Measurements from ENCODE around the gene EVI5. TPM values are rescaled to one million over a fixed set of nuclear protein-coding genes. Genes with fewer than 3 reads are reported as not detected.
"Not testable (repeated sequence)": the region's sequence is repeated elsewhere in the genome, so short reads cannot be mapped to it uniquely, and the experiment has no call there.

EVI5 gene
- total and polyA plus RNA-seq, 3 experiments from 2014 or later, result 0.10 to 27.7 (median 27.4) TPM

DNA sequence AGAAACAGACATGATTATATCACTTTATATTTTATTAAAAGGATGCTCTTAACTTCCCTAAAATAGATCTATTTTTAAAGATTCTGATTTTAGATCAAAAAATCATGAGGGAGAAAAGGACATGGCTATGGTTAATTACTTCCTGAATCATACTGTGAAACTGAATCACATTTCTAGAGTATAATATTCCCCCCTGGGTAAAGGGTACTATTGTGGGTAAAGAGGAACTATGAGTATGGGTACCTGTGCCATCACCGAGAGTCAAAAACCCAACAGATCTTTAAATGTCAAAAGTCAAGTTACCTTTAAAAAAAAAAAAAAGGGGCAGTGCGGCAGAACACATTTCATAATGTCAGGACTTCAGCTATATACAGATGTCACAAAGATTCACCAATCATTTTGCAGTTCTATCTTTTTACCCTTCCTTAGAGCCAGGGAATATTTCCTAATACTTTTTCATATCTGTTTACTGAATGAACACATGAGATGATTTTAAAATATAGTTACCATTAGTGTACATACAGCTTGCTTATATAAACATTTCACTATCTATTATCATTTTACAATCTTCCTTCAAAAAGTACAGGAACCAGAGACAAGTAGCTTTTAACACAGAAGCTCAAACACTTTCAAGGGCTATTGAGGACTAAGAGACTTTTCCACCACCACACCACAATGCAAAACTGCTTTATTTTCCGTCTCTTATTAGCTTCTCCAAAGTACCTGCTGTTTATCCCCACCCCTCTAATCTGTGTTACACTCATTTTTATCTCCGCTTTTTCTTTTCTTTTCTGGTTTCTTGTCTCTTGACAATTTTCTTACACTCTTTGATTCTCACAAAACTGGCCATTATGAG is 45.0 kb downstream of the EVI5 start:
- Mint-ChIP-seq H3K27me3 (peaks cover 6 to 16% of the 10 kb centered on the region in 2 donors), H3K9me3 (no peaks in the 10 kb centered on the region), H3K4me1 (peaks cover 0 to 3% (median 0%) of the 10 kb centered on the region in 3 donors), H3K4me3 (no peak overlapping the region), H3K27ac (no peak overlapping the region), H3K36me3 (no peaks in the 10 kb centered on the region)
- Histone ChIP-seq H3K4me1 (ENCODE audit: insufficient read depth, low read length) (no peaks in the 10 kb centered on the region), H3K36me3 (ENCODE audit: insufficient read depth, low read length) (no peaks in the 10 kb centered on the region), H3K27ac (ENCODE audit: low read depth, low read length) (no peak overlapping the region), H3K27me3 (ENCODE audit: insufficient read depth, low read length, poor library complexity, severe bottlenecking) (no peaks in the 10 kb centered on the region), H3K9me3 (ENCODE audit: low read length) (no peaks in the 10 kb centered on the region), H3K4me3 (ENCODE audit: low read length) (no peak overlapping the region)
- ChIA-PET CTCF (interaction anchor here (1.0 kb wide), 1 partner anchor 9 kb away, joined by 3 read pairs; no protein-coding TSS in a partner anchor), POLR2A (no interaction called here)
- DNase-seq, result no peak

DNA sequence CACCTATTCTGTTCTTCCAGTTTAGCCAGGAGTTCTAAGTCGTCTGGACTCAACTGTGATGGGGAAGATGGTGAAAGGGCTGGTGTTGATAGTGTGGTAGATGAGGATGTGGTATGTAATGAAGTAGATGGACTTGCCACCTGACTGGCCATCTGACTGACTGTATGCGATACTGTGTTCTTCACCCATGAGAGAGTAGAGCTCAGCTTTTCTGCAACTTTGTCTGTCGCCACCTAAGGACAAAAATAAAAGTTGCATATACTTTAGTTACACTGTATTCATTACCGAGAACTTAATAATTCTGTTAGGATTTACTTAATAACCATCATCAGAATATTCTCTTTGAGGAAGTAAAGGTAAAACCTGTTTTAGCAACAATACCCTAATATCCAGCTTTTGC is 48.5 kb downstream of the EVI5 start:
- Histone ChIP-seq H3K9me3 (ENCODE audit: low read length) (no peaks in the 10 kb centered on the region), H3K27ac (ENCODE audit: low read depth, low read length) (no peak overlapping the region), H3K36me3 (ENCODE audit: insufficient read depth, low read length) (no peaks in the 10 kb centered on the region), H3K27me3 (ENCODE audit: insufficient read depth, low read length, poor library complexity, severe bottlenecking) (no peaks in the 10 kb centered on the region), H3K4me3 (ENCODE audit: low read length) (no peak overlapping the region), H3K4me1 (ENCODE audit: insufficient read depth, low read length) (no peaks in the 10 kb centered on the region)
- no peaks in the 10 kb centered on the region for H3K9me3 Mint-ChIP-seq
- peaks cover 0 to 4% (median 0%) of the 10 kb centered on the region in 3 donors for H3K36me3 Mint-ChIP-seq
- CTCF ChIA-PET, result interaction anchor here (1.2 kb wide), 1 partner anchor 12 kb away, joined by 3 read pairs; no protein-coding TSS in a partner anchor
- no peaks in the 10 kb centered on the region for H3K4me1 Mint-ChIP-seq
- no peak for DNase-seq
- peaks cover 2 to 23% of the 10 kb centered on the region in 2 donors for H3K27me3 Mint-ChIP-seq
- H3K27ac Mint-ChIP-seq, result no peak overlapping the region
- H3K4me3 Mint-ChIP-seq, result no peak overlapping the region
- POLR2A ChIA-PET, result no interaction called here

DNA sequence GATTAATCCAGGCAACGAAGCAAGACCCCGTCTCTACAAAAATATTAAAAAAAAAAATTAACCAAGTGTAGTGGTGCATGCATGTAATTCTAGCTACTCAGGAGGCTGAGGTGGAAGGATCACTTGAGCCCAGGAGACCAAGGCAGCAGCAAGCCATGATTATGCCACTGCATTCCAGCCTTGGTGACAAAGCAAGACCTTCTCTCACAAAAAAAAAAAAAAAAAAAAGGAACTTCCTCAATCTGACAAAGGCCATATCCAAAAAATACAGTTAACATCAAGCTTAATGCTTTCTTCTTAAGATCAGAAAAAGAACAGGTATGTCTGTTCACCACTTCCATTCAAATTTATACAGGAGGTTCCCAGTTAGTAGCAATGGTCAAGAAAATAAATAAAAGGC is 54.4 kb downstream of the EVI5 start:
- no peaks in the 10 kb centered on the region for H3K4me1 Mint-ChIP-seq
- H3K27me3 Mint-ChIP-seq, result peaks cover 8 to 13% of the 10 kb centered on the region in 2 donors
- POLR2A ChIA-PET, result interaction anchor here (0.6 kb wide), 1 partner anchor 44 kb away, joined by 6 read pairs; no protein-coding TSS in a partner anchor
- Histone ChIP-seq H3K36me3 (ENCODE audit: insufficient read depth, low read length) (no peaks in the 10 kb centered on the region), H3K27me3 (ENCODE audit: insufficient read depth, low read length, poor library complexity, severe bottlenecking) (no peaks in the 10 kb centered on the region), H3K27ac (ENCODE audit: low read depth, low read length) (no peak overlapping the region), H3K4me3 (ENCODE audit: low read length) (no peak overlapping the region), H3K4me1 (ENCODE audit: insufficient read depth, low read length) (no peaks in the 10 kb centered on the region), H3K9me3 (ENCODE audit: low read length) (no peaks in the 10 kb centered on the region)
- H3K36me3 Mint-ChIP-seq, result peaks cover 0 to 4% (median 0%) of the 10 kb centered on the region in 3 donors
- no peak overlapping the region for H3K27ac Mint-ChIP-seq
- DNase-seq, result no peak
- H3K9me3 Mint-ChIP-seq, result no peaks in the 10 kb centered on the region
- no peak overlapping the region for H3K4me3 Mint-ChIP-seq
- CTCF ChIA-PET, result no interaction called here

DNA sequence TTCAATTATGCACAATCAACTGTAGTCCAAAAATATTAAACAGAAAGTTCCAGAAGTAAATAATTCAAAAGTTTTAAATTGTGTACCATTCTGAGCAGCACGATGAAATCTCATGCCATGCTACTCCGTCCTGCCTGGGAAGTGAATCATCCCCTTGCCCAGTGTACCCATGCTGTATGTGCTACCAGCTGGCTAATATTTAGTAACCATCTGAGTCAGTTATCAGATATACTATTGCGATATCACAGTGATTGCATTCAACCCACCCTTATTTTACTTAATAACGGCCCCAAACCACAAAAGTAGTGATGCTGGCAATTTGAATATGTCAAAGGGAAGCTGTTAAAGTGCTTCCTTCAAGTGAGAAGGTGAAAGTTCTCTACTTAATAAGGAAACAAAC is 56.2 kb downstream of the EVI5 start:
- Histone ChIP-seq H3K27ac (ENCODE audit: low read depth, low read length) (no peak overlapping the region), H3K36me3 (ENCODE audit: insufficient read depth, low read length) (no peaks in the 10 kb centered on the region), H3K27me3 (ENCODE audit: insufficient read depth, low read length, poor library complexity, severe bottlenecking) (no peaks in the 10 kb centered on the region), H3K9me3 (ENCODE audit: low read length) (no peaks in the 10 kb centered on the region), H3K4me3 (ENCODE audit: low read length) (no peak overlapping the region), H3K4me1 (ENCODE audit: insufficient read depth, low read length) (no peaks in the 10 kb centered on the region)
- Mint-ChIP-seq H3K4me3 (no peak overlapping the region), H3K4me1 (no peaks in the 10 kb centered on the region), H3K9me3 (peaks cover 0 to 2% (median 0%) of the 10 kb centered on the region in 5 donors), H3K27me3 (peaks cover 15 to 23% of the 10 kb centered on the region in 2 donors), H3K36me3 (peaks cover 0 to 10% (median 0%) of the 10 kb centered on the region in 3 donors), H3K27ac (no peak overlapping the region)
- ChIA-PET CTCF (no interaction called here), POLR2A (no interaction called here)
- DNase-seq, result no peak

DNA sequence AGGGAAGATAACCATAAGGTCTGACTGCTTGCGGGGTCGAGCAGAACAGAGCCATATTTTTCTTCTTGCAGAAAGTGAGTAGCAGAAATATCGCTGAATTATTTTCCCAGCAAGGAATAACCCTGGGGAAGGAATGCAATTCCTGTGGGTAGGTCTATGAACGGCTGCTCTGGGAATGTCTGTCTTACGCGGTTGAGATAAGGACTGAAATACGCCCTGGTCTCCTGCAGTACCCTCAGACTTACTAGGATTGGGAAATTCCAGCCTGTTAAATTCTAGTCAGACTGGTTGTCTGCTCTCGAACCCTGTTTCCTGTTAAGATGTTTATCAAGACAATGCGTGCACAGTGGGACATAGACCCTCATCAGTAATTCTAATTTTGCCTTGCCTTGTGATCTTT is 61.2 kb downstream of the EVI5 start:
- H3K9me3 ChIP-seq (ENCODE audit: low read length); H3K4me1 ChIP-seq (ENCODE audit: insufficient read depth, low read length); H3K27me3 ChIP-seq (ENCODE audit: insufficient read depth, low read length, poor library complexity, severe bottlenecking); H3K27ac Mint-ChIP-seq; H3K4me3 Mint-ChIP-seq; POLR2A ChIA-PET; H3K4me3 ChIP-seq (ENCODE audit: low read length); H3K4me1 Mint-ChIP-seq; H3K27ac ChIP-seq (ENCODE audit: low read depth, low read length); H3K36me3 Mint-ChIP-seq; CTCF ChIA-PET; H3K36me3 ChIP-seq (ENCODE audit: insufficient read depth, low read length); DNase-seq: not testable (repeated sequence)
- H3K9me3 Mint-ChIP-seq, result peaks cover 0 to 14% (median 9%) of the 10 kb centered on the region in 5 donors
- H3K27me3 Mint-ChIP-seq, result peaks cover 17 to 38% of the 10 kb centered on the region in 2 donors

DNA sequence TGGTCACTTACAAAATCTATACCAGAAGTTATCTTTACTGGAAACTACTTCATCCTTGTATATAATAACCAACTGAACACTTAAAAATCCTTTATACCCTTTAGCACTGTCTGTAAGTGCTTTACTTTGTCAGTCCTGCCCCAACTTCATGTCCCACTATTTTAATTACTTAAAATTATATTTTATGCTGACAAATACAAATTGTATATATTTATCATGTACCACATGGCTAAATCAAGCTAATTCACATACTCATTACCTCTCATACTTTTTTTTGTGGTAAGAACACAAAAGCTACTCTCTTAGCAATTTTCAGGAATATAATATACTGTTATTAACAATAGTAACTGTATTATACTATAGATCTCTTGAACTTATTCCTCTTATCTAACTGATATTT is 63.0 kb downstream of the EVI5 start:
- Mint-ChIP-seq H3K27me3 (peaks cover 22 to 43% of the 10 kb centered on the region in 2 donors), H3K4me1 (no peaks in the 10 kb centered on the region), H3K9me3 (peaks cover 0 to 17% (median 9%) of the 10 kb centered on the region in 5 donors), H3K4me3 (no peak overlapping the region), H3K27ac (no peak overlapping the region), H3K36me3 (peaks cover 0 to 6% (median 0%) of the 10 kb centered on the region in 3 donors)
- no peaks in the 10 kb centered on the region for H3K27me3 ChIP-seq (ENCODE audit: insufficient read depth, low read length, poor library complexity, severe bottlenecking)
- DNase-seq, result no peak
- H3K36me3 ChIP-seq (ENCODE audit: insufficient read depth, low read length), result no peaks in the 10 kb centered on the region
- ChIA-PET POLR2A (no interaction called here), CTCF (no interaction called here)
- H3K4me3 ChIP-seq (ENCODE audit: low read length), result no peak overlapping the region
- H3K9me3 ChIP-seq (ENCODE audit: low read length), result no peaks in the 10 kb centered on the region
- no peaks in the 10 kb centered on the region for H3K4me1 ChIP-seq (ENCODE audit: insufficient read depth, low read length)
- no peak overlapping the region for H3K27ac ChIP-seq (ENCODE audit: low read depth, low read length)

DNA sequence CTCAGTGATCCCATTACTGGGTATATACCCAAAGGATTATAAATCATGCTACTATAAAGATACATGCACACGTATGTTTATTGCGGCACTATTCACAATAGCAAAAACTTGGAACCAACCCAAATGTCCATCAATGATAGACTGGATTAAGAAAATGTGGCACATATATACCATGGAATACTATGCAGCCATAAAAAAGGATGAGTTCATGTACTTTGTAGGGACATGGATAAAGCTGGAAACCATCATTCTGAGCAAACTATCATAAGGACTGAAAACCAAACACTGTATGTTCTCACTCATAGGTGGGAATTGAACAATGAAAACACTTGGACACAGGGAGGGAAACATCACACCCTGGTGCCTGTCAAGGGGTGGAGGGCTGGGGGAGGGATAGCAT is 63.8 kb downstream of the EVI5 start:
- H3K27ac ChIP-seq (ENCODE audit: low read depth, low read length); H3K4me3 ChIP-seq (ENCODE audit: low read length); H3K4me1 ChIP-seq (ENCODE audit: insufficient read depth, low read length); POLR2A ChIA-PET; H3K27ac Mint-ChIP-seq; H3K4me1 Mint-ChIP-seq; H3K9me3 ChIP-seq (ENCODE audit: low read length); H3K36me3 ChIP-seq (ENCODE audit: insufficient read depth, low read length); CTCF ChIA-PET; H3K27me3 ChIP-seq (ENCODE audit: insufficient read depth, low read length, poor library complexity, severe bottlenecking); H3K4me3 Mint-ChIP-seq; H3K36me3 Mint-ChIP-seq; DNase-seq: not testable (repeated sequence)
- peaks cover 0 to 17% (median 9%) of the 10 kb centered on the region in 5 donors for H3K9me3 Mint-ChIP-seq
- H3K27me3 Mint-ChIP-seq, result peaks cover 24 to 47% of the 10 kb centered on the region in 2 donors

DNA sequence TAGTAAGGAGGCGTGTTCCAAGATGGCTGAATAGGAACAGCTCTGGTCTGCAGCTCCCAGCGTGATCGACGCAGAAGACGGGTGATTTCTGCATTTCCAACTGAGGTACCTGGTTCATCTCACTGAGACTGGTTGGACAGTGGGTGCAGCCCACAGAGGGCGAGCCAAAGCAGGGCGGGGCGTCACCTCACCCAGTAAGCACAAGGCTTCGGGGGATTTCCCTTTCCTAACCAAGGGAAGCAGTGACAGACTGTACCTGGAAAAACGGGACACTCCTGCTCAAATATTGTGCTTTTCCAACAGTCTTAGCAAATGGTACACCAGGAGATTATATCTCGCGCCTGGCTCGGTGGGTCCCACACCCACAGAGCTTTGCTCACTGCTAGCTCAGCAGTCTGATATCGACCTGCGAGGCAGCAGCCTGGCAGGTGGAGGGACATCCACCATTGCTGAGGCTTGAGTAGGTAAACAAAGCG is 69.4 kb downstream of the EVI5 start:
- Mint-ChIP-seq H3K27me3 (peaks cover 14 to 38% of the 10 kb centered on the region in 2 donors), H3K9me3 (peaks cover 0 to 13% (median 7%) of the 10 kb centered on the region in 5 donors)
- CTCF ChIA-PET; DNase-seq; H3K4me3 Mint-ChIP-seq; H3K4me1 Mint-ChIP-seq; H3K9me3 ChIP-seq (ENCODE audit: low read length); H3K36me3 Mint-ChIP-seq; H3K27ac ChIP-seq (ENCODE audit: low read depth, low read length); H3K4me1 ChIP-seq (ENCODE audit: insufficient read depth, low read length); H3K36me3 ChIP-seq (ENCODE audit: insufficient read depth, low read length); POLR2A ChIA-PET; H3K27me3 ChIP-seq (ENCODE audit: insufficient read depth, low read length, poor library complexity, severe bottlenecking); H3K27ac Mint-ChIP-seq; H3K4me3 ChIP-seq (ENCODE audit: low read length): not testable (repeated sequence)

Data from CD8-positive, alpha-beta memory T cell (primary cell).